HEK293 (cell line): ENCODE data around the gene SLAMF8.

Source experiments
- CTCF ChIA-PET: fragments of 350-600 bp; formaldehyde crosslinking; extraction: SDS; loops from one replicate; lab custom pipeline; 2021; ENCODE audit warnings: antibody characterized with exemption; lab: Yijun Ruan, JAX
- POLR2A ChIA-PET: fragments of 300-600 bp; formaldehyde crosslinking; extraction: SDS; loops from one replicate; lab custom pipeline; 2020; ENCODE audit warnings: antibody characterized with exemption, inconsistent platforms; lab: Yijun Ruan, JAX
- H3K27ac ChIP-seq: fragments of 200-500 bp; sonication (Bioruptor generic); 2 replicates; pipeline ENCODE4 v1.5.1; 2014; ENCODE audit warnings: low read depth, low read length, control low read depth, inconsistent platforms; ENCODE audit errors: extremely low read depth
- H3K36me3 ChIP-seq, 2 experiments: fragments of 200-500 bp in 1 of 2; sonication (Bioruptor generic) in 1 of 2; 1 replicate in 1 of 2; 2 replicates in 1 of 2; pipeline ENCODE4 v1.5.1; 2014 to 2017; ENCODE audit warnings: inconsistent platforms in 2 of 2, low read length in 2 of 2; ENCODE audit not compliant: control insufficient read depth in 2 of 2, insufficient read depth in 1 of 2
- H3K4me1 ChIP-seq: fragments of 200-500 bp; sonication (Bioruptor generic); 2 replicates; pipeline ENCODE4 v1.5.1; 2014; ENCODE audit warnings: mild to moderate bottlenecking, low read length, inconsistent platforms; ENCODE audit not compliant: control insufficient read depth, insufficient read depth
- H3K4me3 ChIP-seq: 2 replicates; pipeline ENCODE4 v1.5.1; 2011; ENCODE audit warnings: low read depth, mild to moderate bottlenecking, control low read depth, low read length, moderate library complexity
- H3K9me3 ChIP-seq: fragments of 200-500 bp; sonication (Bioruptor generic); 2 replicates; pipeline ENCODE4 v1.5.1; 2014; ENCODE audit warnings: low read depth, low read length, inconsistent platforms; ENCODE audit not compliant: control insufficient read depth, insufficient read depth
- AEBP2 ChIP-seq: fragments of 450-650 bp; formaldehyde crosslinking; IDR thresholded peaks from 2 replicates; pipeline ENCODE4 v1.5.1; 2016; ENCODE audit warnings: missing biosample characterization, missing genetic modification characterization, borderline replicate concordance
- ATF2 ChIP-seq: fragments of 450-650 bp; formaldehyde crosslinking; IDR thresholded peaks from 2 replicates; pipeline ENCODE4 v1.5.1; 2016; ENCODE audit warnings: missing biosample characterization, missing genetic modification characterization, low read depth
- BCL6B ChIP-seq: fragments of 450-650 bp; formaldehyde crosslinking; IDR thresholded peaks from 2 replicates; pipeline ENCODE4 v1.5.1; 2017; ENCODE audit warnings: missing biosample characterization, missing genetic modification characterization
- GLIS1 ChIP-seq: fragments of 450-650 bp; formaldehyde crosslinking; IDR thresholded peaks from 2 replicates; pipeline ENCODE4 v1.5.1; 2016; ENCODE audit warnings: missing biosample characterization, missing genetic modification characterization
- HIC1 ChIP-seq: fragments of 450-650 bp; formaldehyde crosslinking; IDR thresholded peaks from 2 replicates; pipeline ENCODE4 v1.5.1; 2016; ENCODE audit warnings: missing biosample characterization, missing genetic modification characterization
- KLF1 ChIP-seq: fragments of 450-650 bp; formaldehyde crosslinking; IDR thresholded peaks from 2 replicates; pipeline ENCODE4 v1.5.1; 2016; ENCODE audit warnings: missing biosample characterization, missing genetic modification characterization
- KLF16 ChIP-seq: fragments of 450-650 bp; formaldehyde crosslinking; IDR thresholded peaks from 2 replicates; pipeline ENCODE4 v1.5.1; 2017; ENCODE audit warnings: missing biosample characterization, missing genetic modification characterization
- WT1 ChIP-seq: fragments of 450-650 bp; formaldehyde crosslinking; IDR thresholded peaks from 2 replicates; pipeline ENCODE4 v1.5.1; 2016; ENCODE audit warnings: missing biosample characterization, missing genetic modification characterization
- ZBTB26 ChIP-seq: fragments of 450-650 bp; formaldehyde crosslinking; optimal IDR thresholded peaks from 2 replicates; pipeline ENCODE3; 2016; ENCODE audit warnings: missing biosample characterization, mild to moderate bottlenecking, missing genetic modification characterization
- ZBTB8A ChIP-seq: fragments of 450-650 bp; formaldehyde crosslinking; IDR thresholded peaks from 2 replicates; pipeline ENCODE4 v1.5.1; 2016; ENCODE audit warnings: missing biosample characterization, missing genetic modification characterization
- ZIC2 ChIP-seq: fragments of 450-650 bp; formaldehyde crosslinking; IDR thresholded peaks from 2 replicates; pipeline ENCODE4 v1.5.1; 2016; ENCODE audit warnings: missing biosample characterization, missing genetic modification characterization
- ZNF211 ChIP-seq: fragments of 450-650 bp; formaldehyde crosslinking; IDR thresholded peaks from 2 replicates; pipeline ENCODE4 v1.5.1; 2016; ENCODE audit warnings: low read depth, missing biosample characterization, missing genetic modification characterization
- ZNF24 ChIP-seq: fragments of 450-650 bp; formaldehyde crosslinking; IDR thresholded peaks from 2 replicates; pipeline ENCODE4 v1.5.1; 2016; ENCODE audit warnings: missing biosample characterization, missing genetic modification characterization
- ZNF335 ChIP-seq: fragments of 450-650 bp; formaldehyde crosslinking; conservative IDR thresholded peaks from 2 replicates; pipeline ENCODE4 v1.5.1; 2016; ENCODE audit warnings: missing biosample characterization, missing genetic modification characterization
- ZNF341 ChIP-seq: fragments of 450-650 bp; formaldehyde crosslinking; IDR thresholded peaks from 2 replicates; pipeline ENCODE4; 2016; ENCODE audit warnings: low read depth, missing biosample characterization, missing genetic modification characterization
- ZNF362 ChIP-seq: fragments of 450-650 bp; formaldehyde crosslinking; IDR thresholded peaks from 2 replicates; pipeline ENCODE4 v1.5.1; 2016; ENCODE audit warnings: missing biosample characterization, missing genetic modification characterization
- ZNF423 ChIP-seq: fragments of 450-650 bp; formaldehyde crosslinking; IDR thresholded peaks from 2 replicates; pipeline ENCODE4 v1.5.1; 2016; ENCODE audit warnings: missing biosample characterization, missing genetic modification characterization
- ZNF561 ChIP-seq: fragments of 450-650 bp; IDR thresholded peaks from 2 replicates; pipeline ENCODE4 v1.5.1; 2018; ENCODE audit warnings: missing biosample characterization, missing genetic modification characterization, borderline replicate concordance
- ZNF571 ChIP-seq: fragments of 450-650 bp; formaldehyde crosslinking; IDR thresholded peaks from 2 replicates; pipeline ENCODE4 v1.5.0; 2017; ENCODE audit warnings: missing biosample characterization, missing genetic modification characterization
- ZNF580 ChIP-seq: fragments of 450-650 bp; formaldehyde crosslinking; IDR thresholded peaks from 2 replicates; pipeline ENCODE4 v1.5.1; 2016; ENCODE audit warnings: missing biosample characterization, missing genetic modification characterization
- ZNF596 ChIP-seq: fragments of 450-650 bp; IDR thresholded peaks from 2 replicates; pipeline ENCODE4 v1.5.0; 2018; ENCODE audit warnings: missing biosample characterization, mild to moderate bottlenecking, missing genetic modification characterization, moderate library complexity
- ZNF610 ChIP-seq: fragments of 450-650 bp; formaldehyde crosslinking; IDR thresholded peaks from 2 replicates; pipeline ENCODE4 v1.5.1; 2016; ENCODE audit warnings: missing biosample characterization, missing genetic modification characterization, borderline replicate concordance
- ZNF692 ChIP-seq: fragments of 450-650 bp; formaldehyde crosslinking; IDR thresholded peaks from 2 replicates; pipeline ENCODE4 v1.5.1; 2016; ENCODE audit warnings: missing biosample characterization, missing genetic modification characterization
- ZNF707 ChIP-seq: fragments of 450-650 bp; formaldehyde crosslinking; IDR thresholded peaks from 2 replicates; pipeline ENCODE4 v1.5.1; 2016; ENCODE audit warnings: missing biosample characterization, missing genetic modification characterization
- ZNF777 ChIP-seq: fragments of 450-650 bp; formaldehyde crosslinking; IDR thresholded peaks from 2 replicates; pipeline ENCODE4 v1.5.1; 2017; ENCODE audit warnings: missing biosample characterization, missing genetic modification characterization, borderline replicate concordance
- ZNF843 ChIP-seq: fragments of 450-650 bp; formaldehyde crosslinking; IDR thresholded peaks from 2 replicates; pipeline ENCODE4 v1.5.1; 2016; ENCODE audit warnings: missing biosample characterization, missing genetic modification characterization

The SLAMF8 gene

GRCh38 chr1:159854693-159855192, 28.1 kb downstream of the SLAMF8 start:
- Histone ChIP-seq H3K4me3 (peak overlapping the region; percentile 30), H3K4me1 (0 out of 2 replicates have a peak, but pooled peaks cover 4% of the 10 kb centered on the region), H3K36me3 (no peaks in the 10 kb centered on the region), H3K9me3 (no peaks in the 10 kb centered on the region), H3K27ac (no peak overlapping the region; the same call in 1 of the 2 replicates)
- ChIA-PET CTCF (interaction anchor here (0.7 to 1.6 kb wide), 3 partner anchors 19 to 56 kb away, joined by 3 to 5 read pairs (median 3); no protein-coding TSS in a partner anchor), POLR2A (interaction anchor here (1.3 kb wide), 1 partner anchor 27 kb away, joined by 5 read pairs; no protein-coding TSS in a partner anchor)
- no peak for TF ChIP-seq ZNF362
- TF ChIP-seq ZNF24 (tag by site-specific recombination): no peak
- TF ChIP-seq ZNF580 (tag by site-specific recombination): no peak
- peak; percentile 88 for TF ChIP-seq ZBTB26
- TF ChIP-seq WT1 (tag by site-specific recombination): peak; percentile 6; the same call in 1 of the 2 replicates
- peak; percentile 87 for TF ChIP-seq GLIS1 (tag by site-specific recombination)
- TF ChIP-seq ATF2 (tag by site-specific recombination): no peak
- no peak for TF ChIP-seq KLF16 (tag by site-specific recombination)
- TF ChIP-seq ZNF341: peak; percentile 78
- no peak for TF ChIP-seq ZNF777
- peak; percentile 28; the same call in 1 of the 2 replicates for TF ChIP-seq KLF1 (tag by site-specific recombination)
- TF ChIP-seq BCL6B (tag by site-specific recombination): no peak
- no peak for TF ChIP-seq ZNF571 (tag by site-specific recombination)
- no peak for TF ChIP-seq ZNF335 (tag by site-specific recombination)
- TF ChIP-seq ZNF596: no peak
- peak; percentile 85 for TF ChIP-seq ZIC2 (tag by site-specific recombination)
- TF ChIP-seq AEBP2 (tag by site-specific recombination): no peak
- peak; percentile 39; the same call in 1 of the 2 replicates for TF ChIP-seq ZNF423 (tag by site-specific recombination)
- no peak for TF ChIP-seq ZNF211 (tag by site-specific recombination)
- no peak for TF ChIP-seq ZNF707 (tag by site-specific recombination)
- TF ChIP-seq ZNF692: peak; percentile 74; the same call in 1 of the 2 replicates
- TF ChIP-seq ZNF843 (tag by site-specific recombination): no peak
- TF ChIP-seq ZNF561 (tag by site-specific recombination): peak; percentile 78; the same call in 1 of the 2 replicates
- TF ChIP-seq ZNF610: peak; percentile 26; the same call in 1 of the 2 replicates
- peak; percentile 81 for TF ChIP-seq HIC1 (tag by site-specific recombination)
- TF ChIP-seq ZBTB8A (tag by site-specific recombination): peak; percentile 71
